Vagina (tissue), 2 donors: Measurements from ENCODE around the gene GBP3. TPM values are rescaled to one million over a fixed set of nuclear protein-coding genes. Genes with fewer than 3 reads are reported as not detected.
"Not testable (repeated sequence)": the region's sequence is repeated elsewhere in the genome, so short reads cannot be mapped to it uniquely, and the experiment has no call there.

Experiments used
- DNase-seq, 2 donors: peaks; one replicate each; pipeline ENCODE4 v3.0.0-alpha.2; 2017; ENCODE audit errors: extremely low spot score in 2 of 2
- H3K27ac ChIP-seq: fragments of 200-600 bp; sonication (generic); one replicate; pipeline ENCODE4 v1.5.1; 2019
- H3K27me3 ChIP-seq: fragments of 200-600 bp; sonication (generic); one replicate; pipeline ENCODE4 v1.5.1; 2019
- H3K36me3 ChIP-seq, 2 donors: fragments of 200-600 bp; sonication (generic); one replicate each; pipeline ENCODE4 v1.5.1; 2017 to 2019
- H3K4me1 ChIP-seq: fragments of 200-600 bp; sonication (generic); one replicate; pipeline ENCODE4 v1.5.1; 2019
- H3K4me3 ChIP-seq, 2 donors: fragments of 200-600 bp; sonication (generic); 1 replicate in 1 of 2; 2 replicates in 1 of 2; pipeline ENCODE4 v1.5.1; 2016 to 2019
- H3K9me3 ChIP-seq: fragments of 200-600 bp; sonication (generic); one replicate; pipeline ENCODE4 v1.5.1; 2019
- POLR2A ChIP-seq, 2 donors: fragments of 450-650 bp; IDR thresholded peaks; one replicate each; pipeline ENCODE4 v1.6.1; 2017; ENCODE audit warnings: antibody characterized with exemption in 2 of 2, mild to moderate bottlenecking in 2 of 2, moderate library complexity in 2 of 2
- POLR2AphosphoS5 ChIP-seq, 2 donors: sonication (generic); formaldehyde crosslinking; IDR thresholded peaks; one replicate each; pipeline ENCODE4 v1.9.0; 2017; ENCODE audit warnings: antibody characterized with exemption in 2 of 2, mild to moderate bottlenecking in 2 of 2, low read depth in 1 of 2; ENCODE audit not compliant: insufficient read depth in 1 of 2
- intact Hi-C: fragments of 100-400 bp; cut with DNase I; formaldehyde crosslinking; loops from one replicate; pipeline ENCODE4 v1.15.1; 2023
- total RNA-seq: library from RNA; depleted of rRNA; stranded (reverse); fragments of >200 nt; gene quantifications from one replicate; pipeline ENCODE4 v1.2.3, GENCODE V29; 2016
- TF ChIP-seq, protein P1 (sequence below), 3 experiments: fragments of 450-650 bp in 2 of 3; fragments of 200-600 bp in 1 of 3; sonication (generic) in 1 of 3; IDR thresholded peaks; one replicate each; pipeline ENCODE4 v1.5.1; 2017 to 2019; ENCODE audit warnings: antibody characterized with exemption in 3 of 3, mild to moderate bottlenecking in 2 of 3, moderate library complexity in 2 of 3

GBP3 gene
- total RNA-seq, 1 donor from 2014 or later: 6.9 TPM

DNA sequence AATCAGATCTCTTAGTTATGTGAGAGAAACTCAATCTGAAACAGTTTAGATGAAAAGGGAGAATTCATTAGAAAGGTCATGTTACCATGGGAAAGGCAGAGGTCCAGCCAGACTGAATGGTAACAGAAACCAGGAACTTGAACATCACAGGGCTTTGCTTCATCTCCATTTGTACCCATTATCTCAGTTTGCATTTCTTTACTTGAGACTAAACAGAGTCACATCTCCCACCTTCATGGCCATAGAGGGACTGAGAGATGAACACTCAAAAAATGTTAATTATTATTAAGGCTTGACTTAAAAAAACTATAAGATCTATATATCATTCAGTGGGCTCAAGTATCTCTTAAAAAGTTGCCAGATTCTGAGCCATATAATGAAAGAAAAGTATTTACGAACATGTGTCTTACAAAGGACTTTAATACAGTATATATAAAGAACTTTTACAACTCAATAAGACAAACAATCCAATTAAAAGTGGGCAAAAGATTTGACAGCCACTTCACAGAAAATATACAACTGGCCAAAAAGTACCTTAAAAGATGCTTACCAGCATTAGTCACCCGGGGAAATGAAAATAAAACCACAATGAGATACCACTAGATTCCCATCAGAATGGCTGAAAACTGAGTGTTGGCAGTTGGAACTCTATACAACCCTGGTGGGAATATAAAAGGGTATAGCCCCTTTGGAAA lies 43.5 kb downstream of the GBP3 start:
- no peaks in the 10 kb centered on the region for H3K9me3 ChIP-seq
- H3K36me3 ChIP-seq: peaks cover 0 to 10% of the 10 kb centered on the region in 2 donors
- intact Hi-C loops: no loop called here
- H3K27ac ChIP-seq: no peak overlapping the region
- no peak overlapping the region for H3K4me3 ChIP-seq
- H3K4me1 ChIP-seq: peaks cover 23% of the 10 kb centered on the region
- TF ChIP-seq, protein P1, sequence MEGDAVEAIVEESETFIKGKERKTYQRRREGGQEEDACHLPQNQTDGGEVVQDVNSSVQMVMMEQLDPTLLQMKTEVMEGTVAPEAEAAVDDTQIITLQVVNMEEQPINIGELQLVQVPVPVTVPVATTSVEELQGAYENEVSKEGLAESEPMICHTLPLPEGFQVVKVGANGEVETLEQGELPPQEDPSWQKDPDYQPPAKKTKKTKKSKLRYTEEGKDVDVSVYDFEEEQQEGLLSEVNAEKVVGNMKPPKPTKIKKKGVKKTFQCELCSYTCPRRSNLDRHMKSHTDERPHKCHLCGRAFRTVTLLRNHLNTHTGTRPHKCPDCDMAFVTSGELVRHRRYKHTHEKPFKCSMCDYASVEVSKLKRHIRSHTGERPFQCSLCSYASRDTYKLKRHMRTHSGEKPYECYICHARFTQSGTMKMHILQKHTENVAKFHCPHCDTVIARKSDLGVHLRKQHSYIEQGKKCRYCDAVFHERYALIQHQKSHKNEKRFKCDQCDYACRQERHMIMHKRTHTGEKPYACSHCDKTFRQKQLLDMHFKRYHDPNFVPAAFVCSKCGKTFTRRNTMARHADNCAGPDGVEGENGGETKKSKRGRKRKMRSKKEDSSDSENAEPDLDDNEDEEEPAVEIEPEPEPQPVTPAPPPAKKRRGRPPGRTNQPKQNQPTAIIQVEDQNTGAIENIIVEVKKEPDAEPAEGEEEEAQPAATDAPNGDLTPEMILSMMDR (IDR thresholded peaks at IDR 0.05): no peak
- TF ChIP-seq POLR2AphosphoS5 (IDR thresholded peaks at IDR 0.05; ENCODE audit: insufficient read depth in 1 of 2, low read depth in 1 of 2): no peak
- no peak for TF ChIP-seq POLR2A (IDR thresholded peaks at IDR 0.05)
- no peak for DNase-seq
- no peaks in the 10 kb centered on the region for H3K27me3 ChIP-seq

DNA sequence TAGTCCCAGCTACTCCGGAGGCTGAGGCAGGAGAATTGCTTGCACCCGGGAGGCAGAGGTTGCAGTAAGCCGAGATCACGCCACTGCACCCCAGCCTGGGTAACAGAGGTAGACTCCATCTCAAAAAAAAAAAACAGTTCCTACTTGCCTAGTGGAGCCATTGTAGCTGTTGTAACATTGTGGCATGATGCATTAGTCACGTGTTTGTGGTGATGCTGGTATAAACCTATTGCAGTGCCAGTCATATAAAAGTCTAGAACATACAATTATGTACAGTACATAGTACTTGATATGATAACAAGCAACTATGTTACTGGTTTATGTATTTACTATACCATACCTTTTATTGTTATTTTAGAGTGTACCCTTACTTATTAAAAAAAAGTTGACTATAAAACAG lies 46.4 kb downstream of the GBP3 start:
- intact Hi-C loops: no loop called here
- TF ChIP-seq POLR2A (IDR thresholded peaks at IDR 0.05) (no peak), POLR2AphosphoS5 (IDR thresholded peaks at IDR 0.05; ENCODE audit: insufficient read depth in 1 of 2, low read depth in 1 of 2) (no peak)
- TF ChIP-seq, protein P1 (IDR thresholded peaks at IDR 0.05): no peak
- H3K4me3 ChIP-seq: no peak overlapping the region
- H3K36me3 ChIP-seq: peaks cover 0 to 5% of the 10 kb centered on the region in 2 donors
- no peaks in the 10 kb centered on the region for H3K9me3 ChIP-seq
- no peak overlapping the region for H3K27ac ChIP-seq
- H3K27me3 ChIP-seq: no peaks in the 10 kb centered on the region
- no peak for DNase-seq
- peaks cover 19% of the 10 kb centered on the region for H3K4me1 ChIP-seq

DNA sequence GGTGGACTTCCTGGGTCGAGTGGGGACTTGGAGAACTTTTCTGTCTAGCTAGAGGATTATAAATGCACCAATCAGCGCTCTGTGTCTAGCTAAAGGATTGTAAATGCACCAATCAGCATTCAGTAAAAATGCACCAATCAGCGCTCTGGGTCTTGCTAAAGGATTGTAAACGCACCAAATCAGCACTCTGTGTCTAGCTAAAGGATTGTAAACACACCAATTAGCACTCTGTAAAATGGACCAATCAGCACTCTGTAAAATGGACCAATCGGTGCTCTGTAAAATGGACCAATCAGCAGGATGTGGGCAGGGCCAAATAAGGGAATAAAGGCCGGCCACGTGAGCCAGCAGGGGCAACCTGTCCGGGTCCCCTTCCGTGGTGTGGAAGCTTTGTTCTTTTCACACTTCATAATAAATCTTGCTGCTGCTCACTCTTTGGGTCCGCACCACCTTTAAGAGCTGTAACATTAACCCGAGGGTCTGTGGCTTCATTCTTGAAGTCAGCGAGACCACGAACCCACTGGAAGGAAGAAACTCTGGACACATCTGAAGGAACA lies 48.0 kb downstream of the GBP3 start:
- H3K36me3 ChIP-seq, H3K4me3 ChIP-seq, H3K27ac ChIP-seq, DNase-seq, intact Hi-C loops, H3K4me1 ChIP-seq, H3K9me3 ChIP-seq, H3K27me3 ChIP-seq: not testable (repeated sequence)

DNA sequence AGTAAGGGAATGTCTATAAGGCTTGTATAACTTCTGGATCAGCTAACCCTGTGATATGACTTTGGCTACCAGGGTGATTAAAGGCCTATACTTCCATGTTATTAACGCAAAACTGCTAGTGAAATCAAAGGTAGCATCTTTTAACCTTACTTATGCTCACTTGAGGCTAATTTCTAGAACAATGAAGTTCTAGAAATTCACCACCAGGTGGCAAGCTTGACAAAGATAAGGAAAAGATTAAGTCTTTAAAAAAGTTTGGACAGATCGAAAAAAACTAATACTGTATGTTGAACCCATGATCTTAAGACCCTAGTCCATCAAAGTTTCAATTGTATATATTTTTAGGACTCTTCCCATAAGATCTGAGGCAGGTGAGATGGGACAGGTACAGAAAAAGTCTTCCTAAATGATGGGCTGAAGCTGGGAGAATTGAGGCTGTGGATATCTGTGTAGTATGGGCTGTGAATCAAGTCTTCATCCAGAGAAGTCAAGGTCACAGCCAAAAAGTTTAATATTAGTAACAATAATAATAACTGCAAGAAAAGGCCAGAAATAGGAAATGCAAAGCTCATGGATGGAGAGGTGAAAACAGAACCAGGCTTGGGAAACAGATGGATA lies 49.0 kb downstream of the GBP3 start:
- H3K9me3 ChIP-seq: no peaks in the 10 kb centered on the region
- H3K4me1 ChIP-seq: no peaks in the 10 kb centered on the region
- H3K27me3 ChIP-seq: no peaks in the 10 kb centered on the region
- H3K27ac ChIP-seq: no peak overlapping the region
- intact Hi-C loops: no loop called here
- DNase-seq: no peak
- no peak overlapping the region for H3K4me3 ChIP-seq
- no peak for TF ChIP-seq POLR2A (IDR thresholded peaks at IDR 0.05)
- TF ChIP-seq, protein P1 (IDR thresholded peaks at IDR 0.05): peak; percentile 9 to 47 (median 18)
- H3K36me3 ChIP-seq: peaks cover 0 to 5% of the 10 kb centered on the region in 2 donors

DNA sequence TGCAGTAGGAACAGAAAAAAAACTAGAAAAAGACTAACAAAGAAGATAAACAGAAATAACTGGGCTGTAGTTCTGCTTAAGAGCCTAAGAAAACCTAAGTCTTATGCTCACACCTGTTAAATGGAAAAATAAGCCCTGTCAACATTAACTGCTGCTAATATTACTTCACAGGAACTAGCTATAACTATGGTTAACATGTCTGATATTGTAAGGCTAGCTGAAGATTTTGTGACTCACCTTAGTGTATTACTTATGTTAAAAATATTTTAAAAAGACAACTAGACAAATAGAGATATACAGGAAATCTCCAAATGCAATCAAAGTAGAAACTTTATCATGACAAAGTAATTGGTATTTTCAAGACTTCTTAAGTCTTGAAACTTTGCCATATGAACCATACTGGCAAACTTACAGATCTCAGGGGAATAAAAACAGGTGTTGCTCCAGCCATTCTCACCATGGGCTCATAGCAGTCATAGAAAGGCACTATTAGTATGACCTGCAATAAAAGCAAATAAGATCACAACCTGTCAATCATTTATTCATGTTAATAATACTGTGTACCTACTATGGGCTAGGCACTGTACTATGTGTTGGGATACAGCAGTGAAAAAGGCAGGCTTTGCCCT lies 60.9 kb downstream of the GBP3 start:
- no peaks in the 10 kb centered on the region for H3K9me3 ChIP-seq
- H3K36me3 ChIP-seq: peaks cover 0 to 55% of the 10 kb centered on the region in 2 donors
- H3K27me3 ChIP-seq: no peaks in the 10 kb centered on the region
- DNase-seq: no peak
- intact Hi-C loops: no loop called here
- no peak overlapping the region for H3K4me3 ChIP-seq
- no peak overlapping the region for H3K27ac ChIP-seq
- no peaks in the 10 kb centered on the region for H3K4me1 ChIP-seq
- TF ChIP-seq POLR2AphosphoS5 (IDR thresholded peaks at IDR 0.05; ENCODE audit: insufficient read depth in 1 of 2, low read depth in 1 of 2): no peak
- TF ChIP-seq POLR2A (IDR thresholded peaks at IDR 0.05): no peak
- TF ChIP-seq, protein P1 (IDR thresholded peaks at IDR 0.05): no peak
